HG02981 (cell line): ENCODE data around the gene ORAI2.

ENCODE experiments used
- ATAC-seq: cut with Tn5 transposase; IDR thresholded peaks from one replicate; pipeline ENCODE4 v1.9.1; 2021; ENCODE audit warnings: mild to moderate bottlenecking, moderate library complexity; ENCODE audit not compliant: unreplicated experiment

Gene ORAI2

DNA sequence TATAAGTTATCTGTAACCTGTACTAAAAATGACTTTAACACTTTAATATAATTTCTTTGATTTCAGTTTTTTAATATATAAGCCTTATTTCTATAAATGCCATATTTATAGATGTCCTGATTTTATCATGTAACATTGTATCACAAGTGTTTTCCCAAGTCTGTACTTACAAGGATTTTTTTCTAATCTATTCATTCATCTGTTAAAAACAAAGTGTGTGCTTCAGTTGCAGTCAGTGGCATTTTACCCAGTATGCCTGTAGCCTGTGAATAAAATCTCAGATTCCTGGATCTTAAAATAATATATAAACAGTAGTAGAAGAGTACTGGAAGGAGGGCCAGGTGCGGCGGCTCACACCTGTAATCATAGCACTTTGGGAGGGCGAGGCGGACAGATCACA, 19.8 kb upstream of the ORAI2 start:
- ATAC-seq, result no peak

DNA sequence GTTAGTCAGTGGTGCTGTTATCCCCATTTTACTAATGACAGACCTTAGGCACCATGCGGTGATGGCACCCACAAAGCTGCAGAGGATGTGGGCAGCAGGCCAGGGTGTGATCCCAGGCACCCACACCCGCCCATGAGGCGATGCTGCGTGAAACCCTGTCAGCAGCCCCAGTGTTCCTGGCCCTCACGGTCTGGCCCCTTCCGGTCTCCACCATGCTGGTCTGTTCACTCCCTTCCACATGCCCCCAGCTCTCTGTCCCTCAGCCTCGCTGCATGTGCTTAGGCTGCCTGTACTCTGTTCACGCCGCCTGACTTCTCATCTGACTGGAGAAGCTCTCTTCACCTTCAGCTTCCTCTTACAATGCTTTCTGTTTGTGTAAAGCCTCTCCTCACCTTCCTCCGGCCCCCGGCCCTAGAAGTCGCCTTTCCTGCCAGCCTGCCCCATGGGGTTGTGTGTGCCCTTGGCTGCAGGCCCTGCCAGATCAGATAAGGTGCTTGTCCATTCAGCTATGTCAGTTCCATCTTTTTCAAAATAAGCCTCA, 17.6 kb upstream of the ORAI2 start:
- ATAC-seq, result peak; percentile 61

DNA sequence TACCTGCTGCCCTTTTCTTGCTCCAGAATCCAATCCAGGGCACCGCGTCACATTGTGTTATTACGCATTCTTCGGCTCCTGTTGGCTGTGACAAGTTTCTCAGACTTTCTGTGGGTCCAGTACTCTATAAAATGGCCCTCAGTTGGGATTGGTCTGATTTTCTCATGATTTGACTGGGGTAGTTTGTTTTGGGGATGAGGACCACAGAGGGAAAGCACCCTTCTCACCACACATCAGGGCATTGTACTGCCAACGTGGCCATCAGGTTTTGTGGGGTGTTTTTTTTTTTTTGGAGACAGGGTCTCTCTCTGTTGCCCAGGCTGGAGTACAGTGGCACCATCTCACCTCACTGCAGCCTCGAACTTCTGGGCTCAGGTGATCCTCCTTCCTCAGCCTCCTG, 17.0 kb upstream of the ORAI2 start:
- ATAC-seq, result no peak

DNA sequence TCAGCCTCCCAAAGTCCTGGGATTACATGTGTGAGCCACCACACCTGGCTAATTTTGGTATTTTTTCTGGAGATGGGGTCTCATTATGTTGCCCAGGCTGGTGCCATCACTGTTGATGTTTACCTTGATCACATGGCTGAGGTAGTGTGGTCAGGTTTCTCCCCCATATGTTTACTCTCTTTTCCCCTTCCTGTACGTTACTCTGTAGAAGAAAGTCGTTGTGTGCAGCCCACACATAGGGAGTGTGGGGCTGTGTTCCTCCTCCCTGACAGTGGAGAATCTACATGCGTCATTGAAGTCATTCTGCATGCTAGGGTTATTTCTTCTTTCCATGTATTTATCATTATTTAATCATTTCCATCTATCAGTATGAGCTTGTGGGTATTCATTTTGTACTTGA, 16.3 kb upstream of the ORAI2 start:
- ATAC-seq, result no peak

DNA sequence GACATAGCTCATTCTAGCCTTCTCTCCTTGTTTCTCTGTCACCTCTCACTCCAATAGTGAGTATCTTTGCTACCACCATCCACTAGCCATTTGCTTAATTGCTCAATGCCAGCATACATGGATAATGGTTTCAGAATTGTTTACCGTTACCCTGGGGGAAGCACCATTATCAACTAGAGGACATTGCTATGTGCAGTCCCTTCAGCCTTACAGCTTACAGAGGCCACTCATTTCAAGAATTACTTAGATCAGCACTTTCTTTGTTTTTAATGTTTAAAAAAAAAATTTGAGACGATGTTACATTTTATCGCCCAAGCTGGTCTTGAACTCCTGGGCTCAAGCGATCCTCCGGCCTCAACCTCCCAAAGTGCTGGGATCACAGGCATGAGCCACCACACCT, 14.8 kb upstream of the ORAI2 start:
- no peak for ATAC-seq

DNA sequence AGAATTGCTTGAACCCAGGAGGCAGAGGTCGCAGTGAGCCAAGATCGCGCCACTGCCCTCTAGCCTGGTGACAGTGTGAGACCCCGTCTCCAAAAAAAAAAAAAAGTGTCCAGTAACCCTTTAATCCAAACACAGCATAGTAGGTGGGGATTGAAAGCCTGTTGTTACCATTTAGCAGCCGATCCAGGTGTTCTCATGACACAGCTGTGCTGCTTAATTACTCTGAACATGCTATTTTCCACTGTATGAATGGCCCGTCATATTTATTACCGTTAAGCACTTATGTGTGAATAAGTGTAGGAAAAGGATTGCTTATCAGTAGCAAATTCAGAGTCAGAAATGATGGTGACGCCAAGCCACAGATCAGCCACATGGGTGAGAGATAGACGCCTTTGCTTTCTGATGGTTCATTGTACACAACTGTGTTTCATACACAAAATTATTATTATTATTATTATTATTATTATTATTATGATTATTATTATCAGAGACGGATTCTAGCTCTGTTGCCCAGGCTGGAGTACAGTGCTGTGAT, 11.6 kb upstream of the ORAI2 start:
- no peak for ATAC-seq

DNA sequence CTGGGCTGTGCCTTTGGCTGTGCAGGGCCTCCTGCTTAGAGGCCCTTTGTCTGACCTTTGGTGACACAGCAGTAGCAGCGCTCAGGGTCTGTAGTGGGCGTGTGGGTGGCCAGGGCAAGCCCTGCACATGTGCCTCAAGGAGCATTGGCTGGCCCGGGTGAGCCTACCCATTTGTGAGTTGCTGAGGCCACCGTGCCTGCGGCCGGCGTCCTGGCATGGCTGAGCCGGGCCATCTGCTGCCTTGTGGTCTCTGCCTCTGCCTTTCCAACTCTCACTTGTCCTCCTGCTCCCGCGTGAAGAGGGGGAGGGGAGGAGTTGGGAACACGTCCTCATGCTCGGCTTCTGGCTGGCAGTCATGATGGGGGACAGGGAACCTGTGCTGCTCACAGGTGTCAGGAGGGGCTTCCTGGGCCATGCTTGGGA, 9.2 kb upstream of the ORAI2 start:
- ATAC-seq, result no peak

DNA sequence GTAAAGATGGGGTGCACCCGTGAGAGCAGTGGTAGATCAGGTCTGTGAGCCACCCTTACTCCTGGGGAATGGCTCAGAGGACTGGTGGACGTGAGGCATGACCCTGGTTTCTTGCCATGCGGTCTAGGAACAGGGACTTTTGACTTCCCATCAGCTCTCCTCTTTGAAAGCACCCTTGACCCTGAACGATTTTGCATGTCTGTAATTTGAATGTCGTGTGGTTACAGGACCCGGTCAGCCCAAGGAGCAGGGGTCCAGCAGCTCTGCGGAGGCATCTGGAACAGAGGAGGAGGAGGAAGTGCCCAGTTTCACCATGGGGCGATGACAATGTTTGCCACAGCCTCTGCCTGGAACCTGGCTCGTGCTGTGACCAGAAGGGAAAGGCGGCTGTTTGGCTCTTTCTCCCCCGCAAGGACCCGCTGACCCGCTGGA, 8.6 kb upstream of the ORAI2 start:
- no peak for ATAC-seq

DNA sequence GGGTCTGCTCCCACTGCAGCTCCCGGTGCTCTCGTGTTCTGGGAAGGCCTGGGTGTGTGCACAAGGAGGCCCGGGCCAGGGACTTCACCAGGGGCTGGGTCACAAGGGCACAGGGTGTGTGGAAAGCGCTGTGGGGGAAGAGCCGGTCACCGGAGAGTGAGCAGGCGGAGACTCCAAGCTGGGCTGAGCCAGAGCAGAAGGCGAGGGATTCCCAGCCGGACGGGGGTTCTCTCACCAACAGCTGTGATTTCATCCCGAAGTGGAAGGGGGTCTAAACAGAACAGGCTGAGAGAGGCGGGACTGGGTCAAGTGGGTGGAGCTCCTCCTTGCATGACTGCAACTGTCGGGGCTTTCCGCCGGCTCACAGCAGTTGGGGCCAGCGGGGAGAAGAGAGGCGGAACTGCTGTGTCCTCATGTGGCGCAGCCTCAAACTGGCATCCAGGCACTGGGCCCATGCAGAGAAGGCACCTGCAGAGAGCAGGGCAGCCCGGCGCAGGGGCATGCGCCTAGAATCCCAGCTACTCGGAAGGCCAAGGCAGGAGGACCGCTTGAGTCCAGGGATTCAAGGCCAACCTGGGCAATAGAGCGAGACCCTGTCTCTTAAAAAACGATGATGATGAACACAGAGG, 7.6 kb upstream of the ORAI2 start:
- ATAC-seq, result peak; percentile 67

DNA sequence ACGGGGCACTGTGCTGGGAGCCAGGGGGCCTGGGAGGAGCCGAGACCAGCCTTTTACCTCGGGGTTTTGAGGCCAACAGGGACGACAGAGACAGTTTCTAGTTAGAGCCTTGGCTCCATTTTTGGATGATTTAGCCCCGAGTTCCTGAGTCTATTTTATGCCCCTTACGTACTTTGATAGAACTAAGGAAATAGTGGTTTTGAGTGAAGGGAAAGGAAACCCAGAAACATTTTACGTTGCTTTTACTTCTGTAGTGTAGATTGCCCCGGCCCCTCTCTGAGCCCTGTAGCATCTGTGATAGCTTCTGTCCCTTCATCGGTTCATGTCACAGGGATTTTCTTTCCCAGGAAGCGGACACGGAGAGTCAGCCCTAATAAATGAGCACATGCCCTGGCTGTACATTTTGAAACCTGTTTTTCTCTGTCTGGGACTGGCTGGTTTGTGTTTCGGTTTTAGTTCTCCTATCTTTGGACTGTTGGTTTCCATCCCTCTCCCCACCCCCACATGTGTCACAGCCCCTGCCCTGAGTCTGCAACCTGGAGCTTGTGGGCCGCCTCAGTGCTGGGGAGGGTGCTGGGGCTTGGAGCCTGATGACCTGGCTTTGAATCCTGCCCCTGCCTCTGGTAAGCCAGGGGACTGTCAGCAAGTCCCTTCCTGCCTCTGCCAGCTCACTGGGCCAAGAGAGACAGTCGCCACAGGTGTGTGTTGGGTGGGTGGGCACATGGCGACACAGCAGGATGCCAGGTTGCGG, 6.9 kb upstream of the ORAI2 start:
- ATAC-seq, result peak; percentile 52

DNA sequence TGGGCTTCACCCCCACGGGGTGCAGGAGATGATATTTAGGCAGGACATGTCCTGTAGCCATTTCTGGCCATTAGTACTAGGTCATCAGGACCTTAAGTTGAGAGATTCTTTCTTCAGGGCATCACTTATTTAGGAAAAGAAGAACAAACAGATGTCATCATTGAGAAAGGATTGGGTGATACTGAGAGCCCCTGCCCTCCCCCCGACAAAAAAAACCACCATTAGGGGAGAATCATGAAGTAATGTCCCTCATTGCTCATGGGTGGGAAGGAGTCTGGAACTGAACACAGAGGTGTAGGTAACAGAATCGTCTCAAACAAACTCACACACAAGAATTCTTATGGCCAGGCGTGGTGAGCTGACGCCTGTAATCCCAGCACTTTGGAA, 6.4 kb upstream of the ORAI2 start:
- no peak for ATAC-seq

DNA sequence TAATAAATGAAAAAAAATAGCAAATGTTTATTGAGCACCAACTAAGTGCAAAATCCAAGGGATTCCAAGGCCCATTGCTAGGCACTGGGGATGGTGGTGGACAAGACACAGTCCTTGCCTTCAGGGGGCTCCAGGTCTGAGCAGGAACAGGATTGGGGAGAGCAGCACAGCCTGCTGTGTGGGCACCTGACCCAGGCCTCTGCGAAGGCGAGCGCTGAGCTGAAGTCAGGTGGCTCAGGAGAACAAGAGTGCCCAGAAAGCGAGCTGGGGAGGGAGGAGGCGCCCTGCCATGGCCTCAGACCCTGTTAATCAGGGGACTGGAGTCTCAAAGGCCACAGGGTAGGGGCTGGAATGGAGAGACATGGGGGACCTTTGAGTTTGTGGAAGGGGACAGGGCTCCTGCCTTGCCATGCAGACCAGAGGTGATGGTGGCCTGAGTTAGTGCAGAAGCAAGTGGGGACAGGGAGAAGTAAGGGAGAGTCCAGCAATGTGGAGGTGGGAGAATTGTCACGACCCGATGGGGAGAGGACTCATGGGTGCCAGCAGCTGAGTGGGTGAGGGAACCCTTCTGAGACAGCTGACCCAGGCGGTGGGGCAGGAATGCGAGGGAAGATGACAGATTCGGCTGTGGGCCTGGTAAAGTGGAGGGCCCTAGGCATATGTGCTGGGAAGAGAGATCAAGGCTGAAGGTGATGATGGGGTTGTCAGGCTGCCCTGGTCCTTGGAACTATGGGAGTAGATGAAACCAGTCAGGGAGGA, 4.1 kb upstream of the ORAI2 start:
- ATAC-seq, result no peak

DNA sequence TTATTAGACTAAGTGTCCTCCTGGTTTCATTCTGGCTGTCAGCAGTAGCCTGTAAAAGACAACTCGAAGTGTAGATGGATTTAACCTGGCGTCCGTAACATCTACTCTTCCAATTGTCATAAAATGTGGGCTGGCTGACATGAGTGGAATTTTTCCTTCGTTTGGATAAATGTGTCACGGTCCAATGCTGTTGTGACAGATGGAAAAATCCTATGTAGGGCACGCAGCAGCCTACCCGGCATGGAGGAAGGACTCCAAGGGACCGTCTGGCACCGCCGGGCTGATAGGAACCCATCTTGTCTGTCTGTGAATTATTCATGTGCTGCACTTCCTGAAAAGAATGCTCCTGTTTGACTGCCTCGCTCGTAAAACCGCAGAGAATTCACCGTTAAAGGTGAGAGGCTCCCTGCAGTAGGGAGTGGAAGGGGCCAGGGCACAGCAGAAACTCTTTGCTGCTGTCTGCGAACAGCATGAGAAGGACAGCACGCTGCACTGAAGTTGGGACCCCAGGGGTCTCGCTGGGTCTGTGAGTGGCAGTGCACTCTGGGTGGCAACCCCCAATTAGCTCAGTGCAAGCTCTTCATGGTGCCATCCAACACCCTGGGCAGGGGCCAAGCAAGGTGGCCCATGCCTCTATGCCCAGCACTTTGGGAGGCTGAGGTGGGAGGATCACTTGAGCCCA, 1.6 kb upstream of the ORAI2 start:
- ATAC-seq, result no peak

DNA sequence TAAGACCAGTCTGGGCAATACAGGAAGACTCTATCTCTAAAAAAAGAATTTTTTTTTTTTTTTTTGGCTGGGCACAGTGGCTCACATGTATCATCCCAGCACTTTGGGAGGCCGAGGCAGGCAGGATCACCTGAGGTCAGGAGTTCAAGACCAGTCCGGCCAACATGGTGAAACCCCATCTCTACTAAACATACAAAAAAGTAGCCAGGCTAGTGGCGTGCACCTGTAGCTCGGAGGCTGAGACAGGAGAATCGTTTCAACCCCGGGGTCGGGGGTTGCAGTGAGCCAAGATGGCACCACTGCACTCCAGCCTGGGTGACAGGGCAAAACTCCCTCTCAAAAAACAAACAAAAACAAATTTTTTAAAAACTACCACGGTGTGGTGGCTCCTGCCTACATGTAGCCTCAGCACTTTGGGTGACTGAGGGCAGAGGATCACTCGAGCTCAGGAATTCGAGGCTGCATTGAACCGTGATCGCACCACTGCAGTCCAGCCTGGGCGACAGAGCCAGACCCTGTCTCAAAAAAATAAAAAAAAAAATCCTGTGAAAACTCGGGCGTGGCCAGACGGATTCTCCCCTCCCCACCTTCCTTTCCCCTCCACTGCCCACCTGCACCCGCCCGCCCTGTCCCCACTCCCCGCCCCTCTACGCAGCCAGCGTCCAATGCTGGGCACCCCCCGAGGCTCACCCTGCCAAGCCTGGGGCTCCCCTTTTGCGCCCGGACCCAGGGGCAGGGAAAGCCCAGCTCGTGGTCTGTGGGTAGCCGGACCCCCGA, 745 bp upstream of the ORAI2 start:
- peak; percentile 33 for ATAC-seq

DNA sequence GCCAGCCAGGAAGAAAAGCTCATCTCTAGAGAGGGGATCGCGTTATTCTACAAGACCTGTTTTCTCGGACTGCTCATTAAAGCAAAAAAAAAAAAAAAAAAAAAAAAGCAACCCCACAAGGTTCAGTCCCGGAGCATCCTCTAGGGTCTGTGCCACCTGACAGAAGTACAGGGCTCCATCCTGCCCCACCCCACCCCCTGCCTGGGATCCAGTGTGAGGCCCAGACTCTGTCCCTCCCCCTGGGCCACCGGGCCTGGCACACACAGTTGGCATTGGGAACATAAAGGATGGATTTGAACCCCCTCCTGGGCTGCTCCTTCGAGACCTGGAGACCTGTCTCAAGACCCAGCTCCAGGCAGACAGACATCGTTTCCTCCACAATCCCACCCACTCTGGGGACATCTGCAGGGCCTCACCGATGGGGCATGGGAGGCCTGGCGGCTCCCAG, 688 bp downstream of the ORAI2 start:
- ATAC-seq, result no peak

DNA sequence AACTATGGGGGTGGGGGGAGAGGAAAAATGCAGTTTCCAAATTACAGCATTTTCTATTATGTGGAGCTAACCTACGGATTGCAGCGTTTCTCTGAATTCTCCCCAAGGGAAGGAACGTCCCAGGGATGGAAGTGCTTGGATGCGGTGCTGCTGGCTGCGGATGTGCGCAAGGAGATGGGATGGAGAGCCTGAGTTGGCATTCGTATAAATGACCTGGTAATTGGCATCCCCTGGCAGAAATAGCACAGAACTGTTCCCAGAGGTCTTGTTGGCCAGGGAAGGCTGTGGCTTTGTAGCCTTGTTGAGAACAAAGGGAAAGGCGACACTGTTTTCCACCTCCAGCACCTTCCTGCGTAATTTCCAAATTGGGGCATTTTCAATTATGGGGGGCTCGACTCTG, 2.7 kb downstream of the ORAI2 start:
- no peak for ATAC-seq

DNA sequence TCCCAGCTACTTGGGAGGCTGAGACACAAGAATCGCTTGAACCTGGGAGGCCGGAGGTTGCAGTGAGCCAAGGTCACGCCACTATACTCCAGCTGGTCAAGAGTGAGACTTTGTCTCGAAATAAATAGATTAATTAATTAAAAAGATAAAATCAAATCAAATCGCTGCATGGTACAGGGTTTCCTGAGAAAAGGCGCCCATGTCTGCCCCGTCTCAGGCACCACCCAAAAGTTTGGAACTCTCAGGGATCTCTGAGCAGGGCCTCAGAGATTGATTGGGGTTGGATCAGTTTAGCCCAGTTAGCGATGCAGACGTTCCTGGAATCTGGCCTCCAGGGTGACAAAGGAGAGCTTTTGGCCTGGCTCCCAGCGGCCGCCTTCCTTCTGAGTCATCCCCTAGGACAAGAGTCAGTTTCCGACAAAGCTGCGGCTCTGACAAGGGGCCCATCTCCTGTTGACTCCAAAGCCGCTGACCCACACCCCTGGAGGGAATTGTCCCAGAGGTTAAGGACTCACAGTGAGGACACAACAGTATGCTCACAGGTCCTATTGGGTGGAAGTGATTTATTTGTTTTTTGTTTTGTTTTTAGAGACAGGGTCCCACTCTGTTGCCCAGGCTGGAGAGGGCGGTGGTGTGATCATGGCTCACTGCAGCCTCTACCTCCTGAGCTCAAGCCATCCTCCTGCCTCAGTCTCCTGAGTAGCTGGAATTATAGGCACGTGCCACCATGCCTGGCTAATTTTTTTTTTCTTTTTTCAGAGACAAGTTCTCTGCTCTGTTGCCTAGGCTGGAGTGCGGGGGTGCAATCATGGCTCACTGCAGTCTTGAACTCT, 6.8 kb downstream of the ORAI2 start:
- no peak for ATAC-seq

DNA sequence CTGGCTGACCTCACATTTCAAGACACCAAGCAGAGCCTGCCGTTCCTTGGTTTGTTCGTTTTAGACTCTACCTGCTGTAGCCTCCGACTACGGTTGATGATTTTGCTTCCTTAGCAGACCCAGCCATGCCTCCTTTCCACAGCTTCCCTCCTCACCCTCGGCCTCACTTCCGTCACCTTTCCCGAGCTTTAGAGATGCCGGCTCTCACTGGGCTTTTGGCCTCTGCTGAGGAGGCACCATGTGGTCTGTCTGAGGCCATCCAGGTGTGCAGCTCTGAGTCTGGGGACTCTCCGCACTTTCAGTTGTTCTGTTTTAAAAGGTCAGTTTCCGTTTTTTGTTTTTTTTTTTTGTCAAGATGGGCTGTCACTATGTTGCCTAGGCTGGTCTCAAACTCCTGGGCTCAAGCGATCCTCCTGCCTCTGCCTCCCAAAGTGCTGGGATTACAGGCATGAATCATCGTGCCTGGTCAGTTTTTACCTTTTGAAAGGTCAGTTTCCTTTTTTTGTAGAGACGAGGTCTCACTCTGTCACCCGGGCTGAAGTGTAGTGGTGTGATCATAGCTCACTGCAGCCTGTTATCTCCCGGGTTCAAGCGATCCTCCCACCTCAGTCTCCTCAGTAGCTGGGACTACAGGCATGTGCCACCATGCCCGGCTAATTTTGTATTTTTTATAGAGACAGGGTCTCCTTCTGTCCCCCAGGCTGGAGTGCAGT, 11.7 kb downstream of the ORAI2 start:
- peak; percentile 41 for ATAC-seq

DNA sequence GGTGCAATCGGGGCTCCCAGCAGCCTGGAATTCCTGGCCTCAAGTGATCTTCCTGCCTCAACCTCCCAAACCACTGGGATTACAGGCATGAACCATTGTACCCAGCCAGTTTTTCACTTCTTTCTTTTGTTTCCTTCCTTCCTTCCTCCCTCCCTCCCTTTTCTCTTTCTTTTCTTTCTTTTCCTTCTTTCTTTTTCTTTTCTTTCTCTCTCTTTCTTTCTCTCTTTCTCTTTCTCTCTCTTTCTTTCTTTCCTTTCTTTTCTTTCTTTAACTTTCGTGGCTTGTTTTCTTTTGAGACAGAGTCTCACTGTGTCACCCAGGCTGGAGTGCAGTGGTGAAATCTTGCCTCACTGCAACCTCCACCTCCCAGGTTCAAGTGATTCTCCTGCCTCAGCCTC, 12.3 kb downstream of the ORAI2 start:
- ATAC-seq, result no peak
